HepG2 (cell line): Measurements from ENCODE around the gene PTPRO. TPM values are rescaled to one million over a fixed set of nuclear protein-coding genes. Genes with fewer than 3 reads are reported as not detected.

Source experiments
- ATAC-seq: fragments of 200-7000 bp; cut with Tn5 transposase; 3 replicates; pipeline ENCODE4 v1.9.1; 2020; ENCODE audit warnings: mild to moderate bottlenecking, moderate library complexity
- BruUV-seq: library from RNA; stranded (reverse); fragments of 400-500 nt; replicated peaks from 2 replicates; lab custom pipeline; 2021; lab: Mats Ljungman, UMichigan
- CTCF ChIA-PET: fragments of 300-600 bp; formaldehyde crosslinking; extraction: SDS; loops from one replicate; lab custom pipeline; 2021; ENCODE audit warnings: low total read pairs, inconsistent platforms, low intra/inter-chr PET ratio; lab: Yijun Ruan, JAX
- POLR2A ChIA-PET: fragments of 350-600 bp; sonication (Branson Sonifier 250); formaldehyde crosslinking; loops from one replicate; lab custom pipeline; 2020; ENCODE audit warnings: antibody characterized with exemption, inconsistent platforms; lab: Yijun Ruan, JAX
- DNase-seq: peaks from one replicate; pipeline ENCODE4 v3.0.0-alpha.2; 2015; ENCODE audit warnings: low spot score
- FAIRE-seq: peaks from 3 replicates; lab custom pipeline; 2011; peaks lifted over from hg19 to GRCh38; lab: Jason Lieb, UNC
- H2AFZ ChIP-seq: one replicate; pipeline ENCODE4 v1.6.1; 2011; ENCODE audit warnings: low read length, inconsistent platforms
- H3K27ac ChIP-seq: fragments of 300-600 bp; 3 replicates; pipeline ENCODE4 v1.8.0; 2011; ENCODE audit warnings: mixed run types, mild to moderate bottlenecking, mixed read lengths, low read length, inconsistent platforms; ENCODE audit not compliant: insufficient read depth; ENCODE audit errors: extremely low read length
- H3K27me3 ChIP-seq, 2 experiments: fragments of 200-600 bp in 1 of 2; 2 replicates in 1 of 2; 3 replicates in 1 of 2; pipeline versions ENCODE4 v1.6.0 to v1.8.0; 2011; ENCODE audit warnings: low read length in 2 of 2, mild to moderate bottlenecking in 2 of 2, moderate library complexity in 2 of 2, inconsistent platforms in 1 of 2; ENCODE audit not compliant: insufficient read depth in 2 of 2, control insufficient read depth in 1 of 2
- H3K36me3 ChIP-seq, 2 experiments: fragments of 200-600 bp in 1 of 2; replicated peaks in 1 of 2; 2 replicates in 1 of 2; 3 replicates in 1 of 2; pipeline versions ENCODE4 v1.5.1 to v1.8.0; 2011; ENCODE audit warnings: low read length in 2 of 2, inconsistent platforms in 1 of 2; ENCODE audit not compliant: insufficient read depth in 2 of 2, control insufficient read depth in 1 of 2
- H3K4me1 ChIP-seq: 2 replicates; pipeline ENCODE4 v1.5.1; 2012; ENCODE audit warnings: low read length, inconsistent platforms; ENCODE audit not compliant: insufficient read depth
- H3K4me2 ChIP-seq: 2 replicates; pipeline ENCODE4 v1.6.0; 2011; ENCODE audit warnings: low read depth, low read length, inconsistent platforms
- H3K4me3 ChIP-seq, 3 experiments: fragments of 200-600 bp in 1 of 3; sonication (generic), shearing (Covaris generic) in 1 of 3; replicated peaks in 1 of 3; 2 replicates each; pipeline ENCODE4 v1.5.1; 2011 to 2016; ENCODE audit warnings: low read length in 3 of 3, inconsistent platforms in 2 of 3, low read depth in 2 of 3, mild to moderate bottlenecking in 2 of 3, control low read depth in 1 of 3, mixed read lengths in 1 of 3; ENCODE audit not compliant: insufficient read depth in 1 of 3
- H3K79me2 ChIP-seq: one replicate; pipeline ENCODE4 v1.6.1; 2011; ENCODE audit warnings: low read length, inconsistent platforms; ENCODE audit not compliant: insufficient read depth
- H3K9ac ChIP-seq: 2 replicates; pipeline ENCODE4 v1.6.0; 2011; ENCODE audit warnings: mild to moderate bottlenecking, low read depth, low read length, inconsistent platforms; ENCODE audit not compliant: insufficient read depth
- H3K9me3 ChIP-seq: 2 replicates; pipeline ENCODE4 v1.5.1; 2012; ENCODE audit warnings: mild to moderate bottlenecking, low read length
- H4K20me1 ChIP-seq: 2 replicates; pipeline ENCODE4 v1.6.0; 2011; ENCODE audit warnings: inconsistent platforms, mild to moderate bottlenecking, low read length, moderate library complexity; ENCODE audit not compliant: insufficient read depth
- ATM ChIP-seq: fragments of 450-650 bp; IDR thresholded peaks from 2 replicates; pipeline ENCODE4 v1.7.1; 2017; ENCODE audit warnings: mild to moderate bottlenecking, borderline replicate concordance
- HOXA5 ChIP-seq: sonication (generic); formaldehyde crosslinking; IDR thresholded peaks from 2 replicates; pipeline ENCODE4 v1.4.0; 2020; ENCODE audit warnings: missing genetic modification reagents
- MAFF ChIP-seq: IDR thresholded peaks from 2 replicates; pipeline ENCODE4 v1.6.1; 2011; ENCODE audit warnings: low read depth, low read length, improper control_type of control experiment
- MAFK ChIP-seq, 2 experiments: IDR thresholded peaks in 1 of 2; conservative IDR thresholded peaks in 1 of 2; 2 replicates each; pipeline ENCODE4 v1.6.1; 2011; ENCODE audit warnings: improper control_type of control experiment in 2 of 2, low read length in 2 of 2
- ZNF260 ChIP-seq: sonication (generic); formaldehyde crosslinking; IDR thresholded peaks from 2 replicates; pipeline ENCODE4 v1.4.0; 2020; ENCODE audit warnings: missing genetic modification reagents, low read depth, mild to moderate bottlenecking, borderline replicate concordance
- ZNF264 ChIP-seq: sonication (generic); formaldehyde crosslinking; IDR thresholded peaks from 2 replicates; pipeline ENCODE4 v1.4.0; 2020; ENCODE audit warnings: missing genetic modification reagents
- ZNF326 ChIP-seq: sonication (generic); formaldehyde crosslinking; IDR thresholded peaks from 2 replicates; pipeline ENCODE4 v1.4.0; 2020; ENCODE audit warnings: missing genetic modification reagents, borderline replicate concordance
- WGBS: methylation state at CpG from one replicate; pipeline ENCODE4 v1.1.6; 2017; ENCODE audit warnings: low lambda C conversion rate; 5-methylcytosine and 5-hydroxymethylcytosine counted together
- in situ Hi-C: cut with HindIII; loops from 2 replicates; pipeline ENCODE4 v1.10.0; 2017; ENCODE audit warnings: low pct_unique_long_range_greater_than_20kb; ENCODE audit not compliant: extremely low pct_ligation_motif_present
- intact Hi-C: fragments of 100-400 bp; cut with micrococcal nuclease; formaldehyde crosslinking; loops from one replicate; pipeline ENCODE4 v1.10.0; 2022; ENCODE audit not compliant: unreplicated experiment
- polyA plus RNA-seq, 8 experiments: library from polyadenylated mRNA; depleted of rRNA in 3 of 8; stranded (reverse) in 7 of 8; unstranded in 1 of 8; fragments of >200 nt; fragmentation: Illumina TruSeq in 4 of 8; extraction: Trizol in 4 of 8; gene quantifications; 2 replicates each; pipeline versions ENCODE4 v1.2.1 to v1.2.3, GENCODE V29; 2011 to 2016; ENCODE audit warnings: low read depth in 4 of 8, missing spikeins in 1 of 8, mixed read lengths in 1 of 8; ENCODE audit not compliant: insufficient read depth in 1 of 8
- total RNA-seq, 5 experiments: library from RNA; depleted of rRNA; stranded (reverse); fragments of >200 nt; fragmentation: Illumina TruSeq; extraction: Trizol; gene quantifications; 2 replicates each; pipeline ENCODE4 v1.2.3, GENCODE V29; 2016; ENCODE audit warnings: low read depth in 1 of 5
- TF ChIP-seq, protein P1 (sequence below): IDR thresholded peaks from 2 replicates; pipeline ENCODE4 v1.6.1; 2016; ENCODE audit warnings: low read depth, borderline replicate concordance

Gene PTPRO
- total and polyA plus RNA-seq, 2 of the 13 experiments (the other 11 are each of a cell fraction or from before 2014, with no cell fraction given), result 0.04 TPM; not detected in 1

DNA sequence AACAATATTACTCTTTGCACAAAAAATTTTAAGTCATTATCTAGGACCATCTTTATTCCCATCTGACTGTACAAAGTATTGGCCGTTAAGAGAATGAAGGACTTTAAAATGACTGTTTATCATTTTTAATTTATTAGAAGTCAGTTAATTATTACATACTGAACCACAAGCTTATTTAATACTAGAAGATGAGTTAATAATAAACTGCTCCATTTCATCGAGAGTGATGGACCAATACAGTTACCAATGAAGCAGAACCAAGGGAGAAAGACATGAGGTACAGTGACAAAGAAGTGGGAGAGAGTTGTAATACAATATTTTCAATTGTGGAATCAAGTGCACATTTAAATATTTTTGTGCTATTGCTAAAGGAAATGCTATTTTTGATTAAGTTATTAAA, 83.3 kb downstream of the PTPRO start:
- H3K4me1 ChIP-seq, result no peaks in the 10 kb centered on the region
- TF ChIP-seq HOXA5 (CRISPR knock-in tag), result no peak
- no peak for TF ChIP-seq ZNF264
- H3K27me3 ChIP-seq, result no peaks in the 10 kb centered on the region
- ATAC-seq (no peak), DNase-seq (no peak), FAIRE-seq (no peak)
- in situ Hi-C loops, result no loop called here
- H4K20me1 ChIP-seq, result no peaks in the 10 kb centered on the region
- intact Hi-C loops, result no loop called here
- H3K4me2 ChIP-seq, result no peak overlapping the region
- H3K36me3 ChIP-seq, result no peaks in the 10 kb centered on the region
- H3K27ac ChIP-seq, result no peak overlapping the region
- no TSS peak for BruUV-seq
- WGBS, result 0% methylated on average over 2 of the region's 2 CpGs
- no peak overlapping the region for H3K9ac ChIP-seq
- no peaks in the 10 kb centered on the region for H3K9me3 ChIP-seq
- ChIA-PET POLR2A (no interaction called here), CTCF (no interaction called here)
- H2AFZ ChIP-seq, result no peak overlapping the region
- no peak overlapping the region for H3K4me3 ChIP-seq
- no peaks in the 10 kb centered on the region for H3K79me2 ChIP-seq

DNA sequence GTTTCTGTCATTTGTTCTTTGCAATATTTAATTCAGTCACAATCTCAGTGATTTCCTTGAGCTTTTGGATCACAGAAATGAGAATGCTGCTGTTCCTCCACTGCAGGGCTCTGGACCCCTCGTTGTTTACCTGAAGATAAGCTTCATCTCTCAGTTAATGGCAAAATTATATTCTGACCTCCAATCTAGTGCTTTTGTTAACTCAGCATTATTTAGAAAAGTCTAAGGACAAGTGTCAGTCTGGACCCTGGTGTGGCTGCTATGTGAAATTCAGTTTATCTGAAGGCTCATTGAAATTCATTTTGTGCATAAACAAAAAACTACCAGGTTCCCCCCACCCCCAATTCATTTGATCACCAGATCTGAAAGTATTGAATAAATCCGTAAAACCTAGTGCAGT, 84.7 kb downstream of the PTPRO start:
- in situ Hi-C loops, result no loop called here
- Histone ChIP-seq H4K20me1 (no peaks in the 10 kb centered on the region), H3K4me2 (no peak overlapping the region), H3K36me3 (no peaks in the 10 kb centered on the region), H3K4me1 (no peaks in the 10 kb centered on the region), H3K27me3 (no peaks in the 10 kb centered on the region), H3K9me3 (no peaks in the 10 kb centered on the region), H2AFZ (no peak overlapping the region), H3K79me2 (no peaks in the 10 kb centered on the region), H3K9ac (no peak overlapping the region), H3K27ac (no peak overlapping the region), H3K4me3 (no peak overlapping the region)
- DNase-seq, result no peak
- no peak for FAIRE-seq
- ChIA-PET CTCF (no interaction called here), POLR2A (no interaction called here)
- BruUV-seq, result no TSS peak
- ATAC-seq, result no peak
- TF ChIP-seq ZNF326 (CRISPR knock-in tag) (no peak), ATM (no peak), ZNF260 (no peak), MAFK (conservative IDR thresholded peaks at IDR 0.05 in 1 of 2, IDR thresholded peaks at IDR 0.05 in 1 of 2; ENCODE audit: low read length in 2 of 2) (peak; percentile 73 to 86), MAFF (peak; percentile 72)
- TF ChIP-seq, protein P1, sequence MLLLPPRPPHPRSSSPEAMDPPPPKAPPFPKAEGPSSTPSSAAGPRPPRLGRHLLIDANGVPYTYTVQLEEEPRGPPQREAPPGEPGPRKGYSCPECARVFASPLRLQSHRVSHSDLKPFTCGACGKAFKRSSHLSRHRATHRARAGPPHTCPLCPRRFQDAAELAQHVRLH (CRISPR knock-in tag), result no peak
- intact Hi-C loops, result no loop called here
- WGBS, result 9% methylated on average over 2 of the region's 2 CpGs
